HG02852 (cell line): ENCODE results near the gene PTRH1.
A peak's percentile ranks its signal among the peaks of the same experiment; 100 is the strongest.
"Not testable (repeated sequence)": the region's sequence is repeated elsewhere in the genome, so short reads cannot be mapped to it uniquely, and the experiment has no call there.

Experiments
- ATAC-seq: cut with Tn5 transposase; IDR thresholded peaks from one replicate; pipeline ENCODE4 v1.9.1; 2021; ENCODE audit warnings: mild to moderate bottlenecking, moderate library complexity; ENCODE audit not compliant: unreplicated experiment

Gene PTRH1, protein sequence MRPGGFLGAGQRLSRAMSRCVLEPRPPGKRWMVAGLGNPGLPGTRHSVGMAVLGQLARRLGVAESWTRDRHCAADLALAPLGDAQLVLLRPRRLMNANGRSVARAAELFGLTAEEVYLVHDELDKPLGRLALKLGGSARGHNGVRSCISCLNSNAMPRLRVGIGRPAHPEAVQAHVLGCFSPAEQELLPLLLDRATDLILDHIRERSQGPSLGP

DNA sequence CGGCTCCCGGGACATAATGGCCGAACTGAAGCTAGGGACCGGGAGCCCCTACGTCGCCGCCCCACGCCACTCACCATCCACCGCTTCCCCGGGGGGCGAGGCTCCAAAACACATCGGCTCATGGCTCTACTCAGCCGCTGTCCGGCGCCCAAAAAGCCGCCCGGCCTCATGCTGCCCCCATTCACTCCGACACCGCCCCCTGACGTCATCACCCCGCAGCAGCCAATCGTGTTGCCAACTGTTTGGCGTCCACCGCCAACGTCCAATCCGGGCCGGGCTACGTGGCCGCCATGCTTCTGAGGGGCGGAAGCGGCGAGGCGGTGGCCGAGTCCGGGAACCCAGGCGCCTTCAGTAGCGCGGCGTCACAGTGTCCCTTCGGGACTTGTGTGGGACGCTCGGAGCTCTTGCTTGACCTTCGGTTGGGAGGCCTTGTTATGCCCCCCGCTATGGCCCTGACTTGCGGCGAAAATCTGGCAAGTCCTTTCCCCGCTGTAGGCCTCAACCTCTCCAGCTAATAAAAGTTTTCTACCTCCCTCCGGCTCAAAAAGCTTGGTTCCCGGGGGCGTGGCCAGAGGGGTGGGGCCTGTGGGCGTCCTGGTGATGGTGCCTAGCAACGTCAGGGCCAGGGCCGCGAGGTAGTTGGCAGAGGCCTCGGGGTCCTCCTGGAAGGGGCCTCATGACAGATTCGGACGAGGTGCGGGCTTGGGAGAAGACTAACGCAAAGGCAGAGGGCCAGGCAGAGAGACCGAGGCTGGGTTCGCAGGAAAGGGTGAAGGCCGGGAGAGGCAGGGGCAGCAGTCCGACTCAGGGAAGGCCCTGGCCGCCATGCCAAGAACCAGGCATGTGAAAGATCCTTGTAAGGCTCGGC is at the start of gene PTRH1, which contains the start of gene TTC16:
TSS of gene PTRH1 (minus strand) at position 194 of the 868 bp plus-strand sequence. CDS start at position 170, 24 bp downstream.
TSS of gene TTC16 (plus strand) at position 610 of the 868 bp plus-strand sequence. CDS start at position 677, 67 bp downstream.
- peak; percentile 89 for ATAC-seq

DNA sequence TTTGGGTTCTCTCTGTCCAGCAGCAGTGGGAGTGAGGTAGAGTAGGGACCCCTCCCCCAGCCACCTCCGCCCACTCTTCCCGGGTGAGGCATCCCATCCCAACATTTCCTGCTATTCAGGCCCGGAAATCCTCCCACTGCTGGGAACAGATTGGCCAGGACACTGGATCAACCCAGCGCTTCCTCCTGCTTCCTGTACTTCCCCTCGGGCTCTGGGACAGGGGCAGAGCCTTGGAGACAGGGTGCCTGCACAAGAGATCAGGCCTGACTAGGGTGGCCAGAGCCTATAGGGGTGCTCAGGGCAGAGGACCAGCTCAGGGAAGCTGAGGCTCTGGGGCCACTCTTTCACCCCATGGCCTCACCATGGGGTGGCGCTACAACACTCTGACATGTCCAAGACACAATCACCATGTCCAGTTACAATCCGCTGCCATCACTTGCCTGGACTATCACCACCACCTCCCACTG is 48.5 kb upstream of the PTRH1 start:
- ATAC-seq, result no peak

DNA sequence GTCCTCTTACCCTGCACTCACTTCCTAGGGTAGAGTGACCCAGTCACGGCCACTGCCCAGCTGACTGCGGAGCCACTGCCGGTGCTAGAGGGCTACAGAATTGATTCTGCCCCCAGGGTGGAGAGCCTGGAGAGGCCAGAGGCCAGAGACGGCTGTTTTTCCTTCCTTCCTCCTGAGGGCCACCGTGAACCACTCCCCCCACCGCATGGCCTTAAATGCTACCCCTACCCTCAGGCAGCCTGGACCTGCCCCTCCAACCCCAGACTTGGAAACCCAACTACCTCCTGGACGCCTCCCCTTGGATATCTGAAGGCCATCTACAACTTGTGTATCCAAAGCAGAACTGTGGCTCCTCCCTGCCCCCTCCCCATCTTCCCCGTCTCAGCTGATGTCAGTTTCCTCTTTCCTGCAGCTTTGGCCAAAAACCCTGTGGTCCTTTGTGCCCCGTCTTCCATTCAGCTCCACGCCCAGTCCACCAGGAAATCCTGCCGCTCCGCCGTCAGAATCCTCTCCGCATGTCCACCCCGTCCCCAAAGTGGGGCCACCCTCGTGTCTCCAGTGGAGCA is 46.7 kb upstream of the PTRH1 start:
- no peak for ATAC-seq

DNA sequence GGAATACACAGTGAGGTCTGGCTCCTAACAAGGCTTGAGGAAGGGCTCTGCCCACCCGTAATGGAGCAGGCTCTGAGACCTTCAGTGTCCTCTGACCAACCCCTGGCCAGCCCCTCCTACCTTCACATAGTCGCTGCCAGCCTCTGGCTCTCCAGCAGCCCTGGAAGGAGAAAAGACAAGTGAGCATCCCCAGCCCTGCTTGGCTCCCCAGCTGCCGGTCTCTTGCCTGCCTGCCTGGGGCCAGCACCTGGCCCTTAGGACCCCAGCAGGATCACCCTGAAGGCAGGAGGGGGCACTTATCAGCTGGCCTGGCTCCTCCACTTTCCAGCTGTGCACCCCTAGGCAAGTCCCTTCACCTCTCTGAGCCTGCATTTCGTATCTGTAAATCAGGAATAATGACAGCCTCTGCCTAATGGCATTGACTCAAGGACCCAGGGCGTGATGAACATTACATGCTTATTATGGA is 46.1 kb upstream of the PTRH1 start:
- ATAC-seq, result no peak

DNA sequence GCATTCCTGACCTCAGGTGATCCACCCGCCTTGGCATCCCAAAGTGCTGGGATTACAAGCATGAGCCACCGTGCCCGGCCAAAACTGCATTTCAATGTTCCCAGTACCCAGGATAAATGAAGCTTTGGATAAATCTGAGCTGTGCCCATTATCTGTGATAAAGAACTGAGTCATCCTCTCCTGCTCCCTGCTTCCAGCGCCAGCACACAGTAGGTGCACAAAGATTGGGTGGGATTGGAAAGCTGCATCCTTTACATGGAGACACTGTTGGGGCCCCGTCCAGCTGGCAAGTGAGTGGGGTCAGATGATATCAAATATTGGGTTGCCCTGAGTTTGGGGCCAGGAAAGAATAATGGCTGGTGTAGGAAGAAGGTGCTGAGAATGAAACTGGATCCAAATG is 45.6 kb upstream of the PTRH1 start:
- no peak for ATAC-seq

DNA sequence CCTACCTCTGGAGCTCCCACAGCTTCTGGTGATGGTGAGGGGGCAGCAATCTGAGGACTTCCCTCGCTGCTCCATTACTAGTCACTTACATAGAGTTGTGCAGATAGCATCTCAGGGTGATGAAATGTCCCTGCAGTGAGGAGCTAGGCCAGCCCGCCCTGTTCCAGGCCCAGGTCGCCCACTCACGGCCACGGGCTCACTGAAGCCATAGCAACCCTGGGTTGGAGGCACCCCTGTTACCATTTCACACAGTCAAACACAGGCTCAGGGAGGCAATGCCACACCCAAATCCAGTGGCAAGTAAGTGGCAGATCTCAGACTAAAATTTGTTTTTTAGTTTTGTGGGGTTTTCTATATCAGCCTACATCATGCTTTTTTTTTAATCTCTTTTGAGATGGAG is 43.4 kb upstream of the PTRH1 start:
- no peak for ATAC-seq

DNA sequence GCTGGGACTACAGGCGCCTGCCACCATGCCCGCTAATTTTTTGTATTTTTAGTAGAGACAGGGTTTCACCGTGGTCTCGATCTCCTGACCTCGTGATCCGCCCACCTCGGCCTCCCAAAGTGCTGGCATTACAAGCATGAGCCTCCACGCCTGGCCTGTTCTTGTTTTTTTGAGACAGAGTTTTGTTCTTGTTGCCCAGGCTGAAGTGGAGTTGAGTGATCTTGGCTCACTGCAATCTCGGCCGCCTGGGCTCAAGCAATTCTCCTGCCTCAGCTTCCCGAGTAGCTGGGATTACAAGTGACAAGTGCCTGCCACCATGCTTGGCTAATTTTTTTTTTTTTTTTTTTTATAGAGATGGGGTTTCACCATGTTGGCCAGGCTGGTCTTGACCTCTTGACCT is 41.3 kb upstream of the PTRH1 start:
- ATAC-seq, result not testable (repeated sequence)

DNA sequence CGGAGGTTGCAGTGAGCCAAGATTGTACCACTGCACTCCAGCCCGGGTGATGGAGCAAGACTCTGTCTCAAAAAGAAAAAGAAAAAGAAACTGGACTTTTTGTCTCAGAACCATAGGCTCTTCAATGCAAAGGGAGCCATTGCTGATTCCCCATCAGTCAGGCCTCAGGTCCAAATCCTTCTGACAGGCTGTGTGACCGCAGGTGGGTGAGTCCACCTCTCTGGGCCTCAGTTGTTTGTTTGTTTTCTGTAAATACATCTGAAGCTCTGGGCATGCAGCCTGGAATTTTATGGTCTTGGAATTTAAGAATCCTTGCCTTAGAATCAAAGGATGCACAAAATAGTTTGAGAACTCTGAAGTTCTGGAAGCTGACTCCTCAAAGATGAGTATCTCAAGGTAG is 40.8 kb upstream of the PTRH1 start:
- no peak for ATAC-seq

DNA sequence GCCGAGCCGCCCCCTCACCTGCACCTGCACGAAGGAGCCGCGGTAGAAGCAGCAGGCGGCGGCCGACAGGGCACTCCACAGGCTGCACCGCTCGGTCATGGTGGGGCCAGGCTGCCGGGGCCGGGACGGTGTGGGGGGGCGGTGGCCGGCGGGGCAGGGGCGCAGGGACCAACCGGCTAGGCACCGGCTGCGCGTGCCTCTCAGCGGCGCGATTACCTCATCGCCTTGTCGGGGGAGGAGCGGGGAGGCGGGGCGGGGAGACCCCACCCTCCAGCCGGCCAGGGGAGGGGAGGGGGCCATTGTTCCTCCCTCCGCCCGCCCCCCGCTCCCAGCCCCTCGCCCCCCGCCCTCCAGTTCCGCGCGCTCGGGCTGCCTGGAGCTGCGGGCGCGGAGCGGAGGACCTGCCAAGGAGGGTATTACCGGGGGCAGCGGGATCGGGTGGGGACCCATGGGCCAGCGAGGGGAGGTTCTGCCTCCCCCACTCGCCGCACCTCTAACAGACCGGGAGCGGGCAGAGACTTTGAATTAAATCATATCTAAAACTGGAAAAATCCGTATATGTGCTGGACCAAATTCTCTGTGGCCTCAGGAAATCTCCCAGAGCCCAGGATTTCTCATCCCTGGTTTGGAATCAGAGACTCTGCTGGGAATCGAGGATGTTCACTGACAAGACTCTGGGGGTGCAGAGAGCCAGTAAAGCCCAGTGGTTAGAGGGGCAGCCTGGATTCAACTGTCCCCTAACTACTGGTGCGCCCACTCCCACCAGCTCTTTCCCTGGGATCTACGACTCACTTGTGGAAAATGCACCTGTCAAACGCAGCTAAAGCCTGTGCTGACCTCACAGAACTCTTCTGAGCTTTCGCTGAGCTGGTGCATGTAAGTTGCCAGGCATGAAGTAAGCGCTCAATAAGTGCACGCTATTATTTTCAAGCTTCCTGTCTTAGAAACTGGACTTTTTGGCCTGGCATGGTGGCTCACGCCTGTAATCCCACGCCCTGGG is 39.9 kb upstream of the PTRH1 start:
- no peak for ATAC-seq

DNA sequence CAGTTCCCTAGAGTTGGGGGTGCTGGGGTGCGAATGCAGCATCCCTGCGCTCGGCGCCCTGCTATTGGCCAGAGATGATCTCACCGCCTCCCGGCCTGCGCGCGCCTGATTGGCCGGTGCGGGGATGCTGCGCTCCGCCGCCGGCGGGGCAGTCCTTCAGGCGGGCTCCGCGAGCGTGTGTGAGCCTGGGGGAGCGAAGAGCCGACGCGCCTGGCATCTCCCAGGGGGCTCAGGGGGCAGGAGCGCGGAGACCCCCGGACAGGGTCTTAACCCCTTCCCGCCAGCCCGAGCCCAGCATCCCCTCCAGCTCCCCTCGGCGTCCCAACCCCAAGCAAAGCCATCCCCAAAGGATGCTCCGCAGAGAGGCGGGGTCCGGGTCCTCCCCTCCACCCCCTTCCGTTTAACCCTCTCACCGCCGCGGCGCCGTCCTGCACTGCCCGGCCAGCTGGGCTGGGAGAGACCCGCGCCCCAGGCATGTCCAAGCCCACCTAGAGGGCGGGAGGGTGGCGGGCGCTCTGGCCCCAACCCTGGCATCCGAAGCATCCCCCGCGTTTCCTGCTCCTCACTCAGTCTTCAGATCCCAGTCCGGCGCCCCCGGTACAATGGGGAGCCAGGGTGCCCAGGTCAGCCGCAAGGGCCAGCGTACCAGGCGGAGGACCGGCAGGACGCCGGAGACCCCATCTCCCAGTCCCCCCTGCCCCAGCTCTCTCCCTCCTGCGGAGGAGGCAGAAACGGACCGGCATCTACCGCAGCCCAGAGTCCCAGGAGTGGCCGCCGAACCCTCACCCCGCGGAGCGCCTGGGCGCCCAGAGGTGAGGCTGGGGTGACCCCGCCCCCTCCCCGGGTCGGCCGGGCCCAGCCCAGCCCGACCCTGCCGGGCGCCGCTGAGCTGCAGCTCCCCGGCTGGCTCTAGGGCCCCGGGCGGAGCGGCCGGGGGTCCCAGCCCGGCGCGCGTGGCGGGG is 38.9 kb upstream of the PTRH1 start:
- ATAC-seq, result no peak

DNA sequence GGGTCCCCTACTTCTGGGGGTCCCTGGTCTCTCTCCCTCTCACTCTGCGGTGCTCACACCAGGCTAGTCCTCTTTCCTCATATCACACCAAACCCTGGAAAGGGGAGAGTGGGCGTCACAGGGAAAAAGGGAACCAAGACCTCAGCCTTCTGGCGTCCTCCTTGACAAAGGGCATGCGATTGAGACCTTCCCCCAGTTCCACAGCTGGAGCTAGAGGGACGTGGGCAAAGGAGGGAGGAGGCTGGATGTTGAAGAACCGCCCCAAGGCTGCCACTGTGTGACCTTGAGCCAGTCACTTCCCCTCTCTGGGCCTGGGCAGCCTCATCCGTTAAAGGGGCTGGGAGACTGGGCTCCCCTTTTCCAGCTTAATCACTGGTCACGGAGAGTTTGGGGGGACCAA is 38.2 kb upstream of the PTRH1 start:
- ATAC-seq, result no peak

DNA sequence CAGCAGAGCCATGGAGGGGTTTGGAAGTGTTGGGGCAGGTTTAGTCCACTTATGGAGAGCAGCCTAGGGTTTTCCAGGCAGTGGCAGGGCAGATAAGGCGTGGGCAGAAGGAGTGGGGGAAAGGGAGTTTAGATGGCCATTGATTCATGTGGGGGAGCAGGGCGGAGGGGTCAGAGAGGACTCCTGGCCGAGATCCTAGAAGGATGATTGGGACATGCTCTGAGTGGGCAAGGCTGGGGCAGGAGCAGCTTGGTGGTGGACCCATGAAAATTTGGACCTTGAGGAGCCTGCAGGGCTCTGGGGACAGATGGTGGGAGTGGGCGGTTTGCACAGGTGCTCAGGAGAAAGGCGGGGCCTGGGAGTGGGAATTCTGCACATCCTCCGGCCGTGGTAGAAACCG is 37.7 kb upstream of the PTRH1 start:
- ATAC-seq, result no peak

DNA sequence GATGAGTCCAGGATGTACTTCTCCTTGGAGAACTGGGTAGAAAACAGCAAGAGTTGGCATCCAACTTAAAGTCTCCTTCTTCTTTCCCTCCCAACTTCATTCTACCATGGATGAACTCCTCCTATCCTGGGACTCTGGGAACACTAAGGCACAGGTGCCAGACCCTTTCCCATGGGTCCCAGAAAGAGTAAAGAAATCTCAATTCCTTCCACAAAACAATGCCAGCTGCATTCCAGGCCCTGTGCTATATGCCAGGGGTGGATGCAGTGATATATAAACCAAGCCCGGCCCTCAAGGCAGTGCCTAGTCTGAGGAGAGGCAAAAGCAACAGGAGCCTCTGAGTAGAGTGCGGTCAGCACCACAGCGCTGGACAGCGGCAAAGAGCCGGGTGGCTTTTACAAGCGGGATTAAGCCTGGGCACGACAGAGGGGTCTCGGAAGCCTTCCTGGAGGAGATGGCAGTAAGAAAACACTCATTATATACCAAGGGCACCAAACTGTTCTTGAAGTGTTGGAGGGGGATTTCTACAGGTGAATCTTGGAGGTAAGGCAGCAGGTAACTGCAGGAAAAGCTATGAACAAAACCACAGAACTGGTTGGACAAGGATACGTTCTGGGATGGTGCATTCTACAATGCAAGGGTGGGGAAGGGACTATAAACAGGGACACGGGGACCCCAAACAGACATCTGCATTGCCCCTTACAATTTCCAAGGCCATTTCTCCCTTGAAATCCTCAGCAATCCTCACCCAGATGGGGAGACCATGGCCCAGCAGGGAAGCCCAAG is 36.0 kb upstream of the PTRH1 start:
- ATAC-seq, result no peak

DNA sequence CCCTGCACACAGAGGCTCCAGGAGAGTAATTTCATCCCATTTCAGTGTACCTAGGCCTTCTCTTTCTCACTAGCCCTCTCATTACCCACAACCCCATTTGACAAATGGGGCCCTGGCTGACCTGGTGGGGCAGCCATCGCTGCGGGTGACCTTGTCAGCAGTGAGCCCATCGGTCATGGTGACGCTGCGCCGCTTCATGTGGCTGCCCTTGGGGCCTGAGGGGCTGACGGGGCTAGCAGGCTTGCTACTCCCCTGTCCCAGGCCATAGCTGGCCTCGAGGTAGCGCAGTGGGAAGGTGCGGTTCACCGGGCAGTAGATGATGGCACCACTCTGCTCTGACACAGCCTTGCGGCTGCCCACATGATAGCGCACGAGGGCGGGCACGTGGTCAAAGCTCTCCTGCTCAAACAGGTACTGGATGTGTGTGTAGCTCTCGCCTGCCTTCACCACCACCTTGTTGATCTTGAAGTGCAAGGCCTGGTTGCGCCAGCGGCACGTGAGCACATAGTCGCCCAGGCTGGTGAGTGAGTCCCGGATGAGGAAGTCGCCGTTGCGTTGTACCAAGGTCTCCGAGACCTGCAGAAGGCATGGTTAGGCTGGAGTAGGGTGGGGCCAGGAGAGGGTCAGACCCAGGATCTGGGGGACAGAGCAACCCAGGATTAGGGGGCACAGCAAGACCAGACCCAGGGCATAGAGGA is 33.8 kb upstream of the PTRH1 start:
- ATAC-seq, result no peak

DNA sequence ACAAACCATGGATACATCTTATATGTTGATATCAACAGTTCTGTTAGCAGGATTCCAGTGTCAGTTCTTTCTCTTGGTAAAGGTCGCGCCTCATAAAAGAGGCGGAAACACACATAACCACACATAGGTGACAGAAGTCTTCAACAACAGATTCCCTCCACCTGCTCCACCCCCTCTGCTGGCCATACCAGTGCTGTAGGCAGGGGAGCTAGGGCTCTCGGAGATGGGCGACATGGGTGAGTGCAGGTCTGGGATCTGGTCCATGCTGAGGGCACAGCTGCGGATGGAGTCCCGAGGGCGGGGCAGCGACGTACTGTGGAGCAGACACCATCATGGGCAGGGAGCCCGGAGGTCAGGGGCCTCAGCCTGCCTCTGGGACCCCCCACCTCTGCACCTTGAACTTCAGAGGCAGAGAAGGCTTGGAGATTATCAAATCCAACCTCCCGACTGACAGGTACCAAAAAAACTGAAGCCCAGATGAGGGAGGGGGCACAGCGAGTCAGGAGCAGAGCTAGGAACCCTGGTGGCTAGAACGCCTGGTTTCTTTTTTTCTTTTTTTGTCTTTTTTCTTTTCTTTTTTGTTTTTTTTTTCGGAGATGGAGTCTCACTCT is 31.6 kb upstream of the PTRH1 start:
- no peak for ATAC-seq

DNA sequence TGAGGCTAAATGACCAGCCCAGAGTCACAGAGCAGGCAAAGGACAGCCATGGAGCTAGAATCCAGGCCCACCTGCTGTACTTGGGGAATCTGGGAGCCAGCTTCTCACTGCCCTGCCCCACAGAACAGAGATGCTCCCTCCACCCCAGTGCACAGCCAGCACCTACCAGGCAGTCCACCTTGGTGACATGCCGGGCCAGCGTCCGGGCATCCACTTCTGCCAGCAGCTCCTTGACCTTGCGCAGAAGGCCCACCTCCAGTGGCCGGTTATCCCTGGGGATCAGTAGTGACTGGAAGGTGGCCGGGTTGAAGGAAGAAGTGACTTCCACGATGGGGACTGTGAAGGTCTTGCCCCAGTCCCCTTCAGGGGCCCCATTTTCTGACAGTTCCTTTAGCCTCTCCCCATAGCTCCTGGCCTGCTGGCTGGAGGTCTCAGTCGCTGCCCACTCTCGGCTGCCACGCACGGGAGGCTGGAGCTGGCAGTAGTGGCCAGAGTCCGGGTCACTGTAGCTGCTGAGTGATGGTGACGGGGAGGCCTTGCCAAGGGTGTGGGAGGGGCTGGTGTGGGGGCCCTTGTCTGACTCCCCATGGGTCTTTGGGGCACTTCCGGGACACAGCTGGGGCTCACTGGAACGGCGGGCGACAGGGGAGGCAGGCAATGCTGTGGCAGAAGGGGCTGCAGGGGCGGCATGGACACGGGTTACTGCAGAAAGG is 29.1 kb upstream of the PTRH1 start:
- ATAC-seq, result no peak
